Stimulated activated CD8-positive, alpha-beta memory T cell treated with anti-CD3 and anti-CD28 coated beads, Interleukin-7, amount 100 ng/mL, for 1 hour (primary cell): ENCODE data around the gene EIPR1.

ENCODE experiments used
- DNase-seq, 2 donors: peaks; one replicate each; pipeline ENCODE4 v3.0.0-alpha.2; 2020; ENCODE audit warnings: low read depth in 2 of 2

The EIPR1 gene

GRCh38 chr2:3303583-3304406 is 73.8 kb downstream of the EIPR1 start:
- DNase-seq: peak; percentile 27 to 55

- DNase-seq: no peak
These were observed 74.7 kb downstream of the EIPR1 start for GRCh38 chr2:3302751-3303582.

GRCh38 chr2:3302421-3302750 is 75.2 kb downstream of the EIPR1 start:
- DNase-seq: no peak

- no peak for DNase-seq
These were observed 76.6 kb downstream of the EIPR1 start for GRCh38 chr2:3301001-3301400.

GRCh38 chr2:3300224-3300995 is 77.2 kb downstream of the EIPR1 start:
- DNase-seq: no peak

- no peak for DNase-seq
These were observed 77.9 kb downstream of the EIPR1 start for GRCh38 chr2:3299703-3300102.

- no peak for DNase-seq
These were observed 78.5 kb downstream of the EIPR1 start for GRCh38 chr2:3299130-3299529.

- DNase-seq: no peak
These were observed 79.4 kb downstream of the EIPR1 start for GRCh38 chr2:3298191-3298590.

- no peak for DNase-seq
These were observed 80.1 kb downstream of the EIPR1 start for GRCh38 chr2:3297523-3297922.

- no peak for DNase-seq
These were observed 81.2 kb downstream of the EIPR1 start for GRCh38 chr2:3296182-3296972.

GRCh38 chr2:3294493-3294892 is 83.1 kb downstream of the EIPR1 start:
- DNase-seq: no peak

GRCh38 chr2:3294069-3294468 is 83.5 kb downstream of the EIPR1 start:
- DNase-seq: no peak

GRCh38 chr2:3293221-3293620 is 84.4 kb downstream of the EIPR1 start:
- DNase-seq: no peak

GRCh38 chr2:3292416-3292815 is 85.2 kb downstream of the EIPR1 start:
- DNase-seq: no peak

- DNase-seq: no peak
These were observed 85.9 kb downstream of the EIPR1 start for GRCh38 chr2:3291750-3292149.

- DNase-seq: no peak
These were observed 86.5 kb downstream of the EIPR1 start for GRCh38 chr2:3291113-3291512.

- DNase-seq: no peak
These were observed 87.0 kb downstream of the EIPR1 start for GRCh38 chr2:3290655-3291054.

GRCh38 chr2:3289971-3290370 is 87.6 kb downstream of the EIPR1 start:
- DNase-seq: no peak

GRCh38 chr2:3289526-3289925 is 88.1 kb downstream of the EIPR1 start:
- no peak for DNase-seq

GRCh38 chr2:3289171-3289515 is 88.5 kb downstream of the EIPR1 start:
- DNase-seq: no peak

GRCh38 chr2:3288470-3289170 is 89.0 kb downstream of the EIPR1 start:
- DNase-seq: no peak
